NCI-H1694 treated with DMSO at 0.1 percent for 48 hours (cell line): ENCODE data around the gene ATG2B.
A peak's percentile ranks its signal among the peaks of the same experiment; 100 is the strongest.

Experiments used
- DNase-seq: peaks from one replicate; lab custom pipeline; 2025; lab: John Stamatoyannopoulos, UW

ATG2B gene

GRCh38 chr14:96362965-96363750, at the start of gene ATG2B, which contains the start of gene GSKIP:
Gene ATG2B, minus strand, starts transcription at chr14:96363341. Its CDS starts 365 bp downstream, at chr14:96362976.
Gene GSKIP, plus strand, starts transcription at chr14:96363526. Its CDS starts 18,722 bp downstream, at chr14:96382248.
- DNase-seq: peak; percentile 91

GRCh38 chr14:96410119-96410518, 47.0 kb upstream of the ATG2B start:
- DNase-seq: no peak

- DNase-seq: no peak
These were observed 46.6 kb upstream of the ATG2B start for GRCh38 chr14:96409701-96410100.

GRCh38 chr14:96408608-96409007, 45.5 kb upstream of the ATG2B start:
- DNase-seq: no peak

- no peak for DNase-seq
These were observed 44.9 kb upstream of the ATG2B start for GRCh38 chr14:96407935-96408570.

- DNase-seq: no peak
These were observed 42.5 kb upstream of the ATG2B start for GRCh38 chr14:96405677-96406076.

- no peak for DNase-seq
These were observed 40.3 kb upstream of the ATG2B start for GRCh38 chr14:96403409-96403808.

- no peak for DNase-seq
These were observed 37.4 kb upstream of the ATG2B start for GRCh38 chr14:96400495-96400894.

GRCh38 chr14:96399405-96399804, 36.3 kb upstream of the ATG2B start:
- DNase-seq: no peak

GRCh38 chr14:96398921-96399320, 35.8 kb upstream of the ATG2B start:
- no peak for DNase-seq

- DNase-seq: no peak
These were observed 35.3 kb upstream of the ATG2B start for GRCh38 chr14:96398432-96398831.

- no peak for DNase-seq
These were observed 31.1 kb upstream of the ATG2B start for GRCh38 chr14:96394047-96394815.

- DNase-seq: no peak
These were observed 30.0 kb upstream of the ATG2B start for GRCh38 chr14:96393071-96393691.

- peak; percentile 96 for DNase-seq
These were observed 28.4 kb upstream of the ATG2B start for GRCh38 chr14:96391293-96392118.

GRCh38 chr14:96390965-96391292, 27.8 kb upstream of the ATG2B start:
- DNase-seq: no peak

- no peak for DNase-seq
These were observed 22.2 kb upstream of the ATG2B start for GRCh38 chr14:96385385-96385784.

GRCh38 chr14:96384740-96385139, 21.6 kb upstream of the ATG2B start:
- no peak for DNase-seq

- DNase-seq: no peak
These were observed 20.9 kb upstream of the ATG2B start for GRCh38 chr14:96384053-96384452.

GRCh38 chr14:96383445-96383844, 20.3 kb upstream of the ATG2B start:
- DNase-seq: no peak

- DNase-seq: no peak
These were observed 17.6 kb upstream of the ATG2B start for GRCh38 chr14:96380735-96381134.

GRCh38 chr14:96376093-96376492, 13.0 kb upstream of the ATG2B start:
- DNase-seq: no peak

GRCh38 chr14:96373538-96373937, 10.4 kb upstream of the ATG2B start:
- no peak for DNase-seq
